CD14-positive monocyte (primary cell): ENCODE data around the gene CARMIL1. TPM values are rescaled to one million over a fixed set of nuclear protein-coding genes. Genes with fewer than 3 reads are reported as not detected.

Experiments
- DNase-seq, 3 donors: peaks; one replicate each; pipeline ENCODE4 v3.0.0-alpha.2; 2011 to 2022
- H2AFZ ChIP-seq: 2 replicates; pipeline ENCODE4 v1.6.0; 2012; ENCODE audit warnings: mild to moderate bottlenecking, low read depth, low read length, inconsistent platforms; ENCODE audit not compliant: insufficient read depth, poor library complexity, severe bottlenecking
- H3K27ac ChIP-seq, 2 donors: 1 replicate in 1 of 2; 2 replicates in 1 of 2; pipeline ENCODE4 v1.5.1; 2012 to 2013; ENCODE audit warnings: low read length in 2 of 2, control low read depth in 1 of 2, inconsistent platforms in 1 of 2, low read depth in 1 of 2, mild to moderate bottlenecking in 1 of 2
- H3K27me3 ChIP-seq, 2 donors: one replicate each; pipeline versions ENCODE4 v1.6.0 to v1.6.1; 2011 to 2013; ENCODE audit warnings: low read length in 2 of 2; ENCODE audit not compliant: control insufficient read depth in 2 of 2, insufficient read depth in 2 of 2
- H3K36me3 ChIP-seq, 2 donors: replicated peaks in 1 of 2; 1 replicate in 1 of 2; 2 replicates in 1 of 2; pipeline versions ENCODE4 v1.5.1 to v1.6.1; 2012 to 2013; ENCODE audit warnings: low read length in 2 of 2, control low read depth in 1 of 2, inconsistent platforms in 1 of 2, mild to moderate bottlenecking in 1 of 2; ENCODE audit not compliant: insufficient read depth in 2 of 2, control insufficient read depth in 1 of 2
- H3K4me1 ChIP-seq, 2 donors: 1 replicate in 1 of 2; 2 replicates in 1 of 2; pipeline versions ENCODE4 v1.5.1 to v1.6.1; 2012 to 2013; ENCODE audit warnings: low read length in 2 of 2, control low read depth in 1 of 2, inconsistent platforms in 1 of 2, mild to moderate bottlenecking in 1 of 2, moderate library complexity in 1 of 2; ENCODE audit not compliant: insufficient read depth in 2 of 2, control insufficient read depth in 1 of 2
- H3K4me2 ChIP-seq: replicated peaks from 2 replicates; pipeline ENCODE3; 2012; ENCODE audit warnings: low read length, moderate library complexity, mild to moderate bottlenecking; ENCODE audit not compliant: poor library complexity, severe bottlenecking; ENCODE audit errors: extremely low read depth
- H3K4me3 ChIP-seq, 3 experiments: fragments of 200-600 bp in 1 of 3; sonication (generic) in 1 of 3; replicated peaks in 1 of 3; 1 replicate in 2 of 3; 2 replicates in 1 of 3; pipeline ENCODE4 v1.5.1; 2011 to 2013; ENCODE audit warnings: low read length in 3 of 3, mild to moderate bottlenecking in 3 of 3, control low read depth in 2 of 3, low read depth in 2 of 3, inconsistent platforms in 1 of 3, moderate library complexity in 1 of 3
- H3K79me2 ChIP-seq: 2 replicates; pipeline ENCODE4 v1.6.0; 2012; ENCODE audit warnings: mild to moderate bottlenecking, control low read depth, inconsistent platforms, low read length, moderate library complexity; ENCODE audit not compliant: insufficient read depth
- H3K9ac ChIP-seq: 2 replicates; pipeline ENCODE4 v1.6.0; 2017; ENCODE audit warnings: low read length, mild to moderate bottlenecking; ENCODE audit not compliant: insufficient read depth, poor library complexity, severe bottlenecking
- H3K9me3 ChIP-seq, 2 donors: replicated peaks in 1 of 2; 1 replicate in 1 of 2; 2 replicates in 1 of 2; pipeline versions ENCODE4 v1.5.1 to v1.6.1; 2012 to 2013; ENCODE audit warnings: low read length in 2 of 2, control low read depth in 1 of 2; ENCODE audit not compliant: control insufficient read depth in 1 of 2, insufficient read depth in 1 of 2
- H4K20me1 ChIP-seq: 2 replicates; pipeline ENCODE4 v1.6.0; 2012; ENCODE audit warnings: mild to moderate bottlenecking, low read length, control low read depth, moderate library complexity; ENCODE audit not compliant: insufficient read depth
- H3K27ac Mint-ChIP-seq, 7 donors: one replicate each; pipeline ENCODE4 v1.8.0; 2020; ENCODE audit warnings: mild to moderate bottlenecking in 7 of 7, mixed read lengths in 7 of 7, moderate library complexity in 6 of 7, inconsistent platforms in 2 of 7
- H3K27me3 Mint-ChIP-seq, 3 donors: one replicate each; pipeline ENCODE4 v1.8.0; 2021 to 2022; ENCODE audit warnings: low read depth in 3 of 3, mild to moderate bottlenecking in 3 of 3, mixed read lengths in 3 of 3, moderate library complexity in 3 of 3, inconsistent platforms in 1 of 3
- H3K36me3 Mint-ChIP-seq, 2 donors: one replicate each; pipeline ENCODE4 v1.8.0; 2020; ENCODE audit warnings: mixed read lengths in 2 of 2, inconsistent platforms in 1 of 2, mild to moderate bottlenecking in 1 of 2
- H3K4me1 Mint-ChIP-seq: one replicate; pipeline ENCODE4 v1.8.0; 2020; ENCODE audit warnings: mild to moderate bottlenecking, mixed read lengths
- H3K4me3 Mint-ChIP-seq, 2 donors: one replicate each; pipeline ENCODE4 v1.8.0; 2020; ENCODE audit warnings: mild to moderate bottlenecking in 2 of 2, mixed read lengths in 2 of 2, moderate library complexity in 1 of 2
- H3K9me3 Mint-ChIP-seq, 7 donors: one replicate each; pipeline ENCODE4 v1.8.0; 2020 to 2022; ENCODE audit warnings: mixed read lengths in 7 of 7, mild to moderate bottlenecking in 6 of 7, moderate library complexity in 6 of 7, inconsistent platforms in 2 of 7
- WGBS: methylation state at CpG from one replicate; pipeline ENCODE4 v1.1.5; 2013; ENCODE audit warnings: missing lambda C conversion rate; ENCODE audit not compliant: insufficient coverage; 5-methylcytosine and 5-hydroxymethylcytosine counted together
- intact Hi-C, 2 donors: fragments of 100-400 bp; cut with micrococcal nuclease; formaldehyde crosslinking; loops; one replicate each; pipeline versions ENCODE4 v1.15.0 to v1.15.1; 2023
- polyA plus RNA-seq, 3 donors: library from polyadenylated mRNA; depleted of rRNA in 1 of 3; unstranded in 2 of 3; stranded (reverse) in 1 of 3; fragments of 300-500 nt in 2 of 3; fragments of >200 nt in 1 of 3; fragmentation: Illumina TruSeq in 2 of 3; gene quantifications; 1 replicate in 2 of 3; 2 replicates in 1 of 3; pipeline ENCODE4 v1.2.3, GENCODE V29; 2012 to 2021
- TF ChIP-seq, protein P1 (sequence below): fragments of 200-600 bp; IDR thresholded peaks from one replicate; pipeline ENCODE4 v1.8.0; 2022; ENCODE audit warnings: antibody characterized with exemption, mild to moderate bottlenecking

The CARMIL1 gene
- polyA plus RNA-seq, 3 donors: 0.30 to 0.49 (median 0.41) TPM

DNA sequence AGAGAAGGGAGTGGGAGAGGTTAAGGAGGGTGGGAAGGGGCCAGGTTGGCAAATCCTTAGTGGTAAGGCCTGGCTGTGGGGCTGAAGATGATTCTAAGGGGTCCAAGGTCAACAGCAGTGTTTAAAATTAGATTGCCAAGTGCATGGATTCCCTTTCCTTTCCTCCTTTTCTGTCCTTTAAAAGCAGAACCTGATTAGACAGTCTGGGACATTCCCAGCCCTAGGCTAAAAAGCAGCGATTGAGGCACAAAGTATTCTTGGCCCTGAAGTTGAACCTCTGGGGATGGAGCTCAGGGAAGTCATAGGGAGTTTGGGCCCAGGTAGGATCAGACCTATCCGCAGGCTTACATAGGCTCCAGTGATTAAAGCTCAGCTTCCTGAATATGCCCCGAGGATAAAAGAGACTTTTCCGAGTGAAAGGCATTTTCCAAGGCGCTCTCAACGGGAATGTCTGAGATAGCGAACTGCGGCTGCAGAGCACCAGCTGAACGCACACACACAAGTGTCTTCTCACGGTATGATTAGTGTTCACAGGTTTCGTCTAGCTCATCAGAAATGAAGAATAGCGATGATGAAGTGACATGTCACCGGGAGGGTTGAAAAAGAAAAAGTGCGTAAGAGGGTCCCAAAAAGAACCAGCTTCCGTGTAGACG lies 787 bp upstream of the CARMIL1 start:
- H3K4me1 ChIP-seq: peaks cover 17 to 23% of the 10 kb centered on the region in 2 donors
- H3K79me2 ChIP-seq: no peaks in the 10 kb centered on the region
- TF ChIP-seq, protein P1, sequence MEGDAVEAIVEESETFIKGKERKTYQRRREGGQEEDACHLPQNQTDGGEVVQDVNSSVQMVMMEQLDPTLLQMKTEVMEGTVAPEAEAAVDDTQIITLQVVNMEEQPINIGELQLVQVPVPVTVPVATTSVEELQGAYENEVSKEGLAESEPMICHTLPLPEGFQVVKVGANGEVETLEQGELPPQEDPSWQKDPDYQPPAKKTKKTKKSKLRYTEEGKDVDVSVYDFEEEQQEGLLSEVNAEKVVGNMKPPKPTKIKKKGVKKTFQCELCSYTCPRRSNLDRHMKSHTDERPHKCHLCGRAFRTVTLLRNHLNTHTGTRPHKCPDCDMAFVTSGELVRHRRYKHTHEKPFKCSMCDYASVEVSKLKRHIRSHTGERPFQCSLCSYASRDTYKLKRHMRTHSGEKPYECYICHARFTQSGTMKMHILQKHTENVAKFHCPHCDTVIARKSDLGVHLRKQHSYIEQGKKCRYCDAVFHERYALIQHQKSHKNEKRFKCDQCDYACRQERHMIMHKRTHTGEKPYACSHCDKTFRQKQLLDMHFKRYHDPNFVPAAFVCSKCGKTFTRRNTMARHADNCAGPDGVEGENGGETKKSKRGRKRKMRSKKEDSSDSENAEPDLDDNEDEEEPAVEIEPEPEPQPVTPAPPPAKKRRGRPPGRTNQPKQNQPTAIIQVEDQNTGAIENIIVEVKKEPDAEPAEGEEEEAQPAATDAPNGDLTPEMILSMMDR: no peak
- intact Hi-C loops: loop anchor here in 1 of 2 donors (10.0 kb wide), 1 partner anchor 276 kb away; no protein-coding TSS in a partner anchor
- peak overlapping the region in 1 of 7 donors; percentile 3 for H3K27ac Mint-ChIP-seq
- no peaks in the 10 kb centered on the region for H3K36me3 ChIP-seq
- peak overlapping the region; percentile 90 for H3K4me2 ChIP-seq
- H3K4me1 Mint-ChIP-seq: peaks cover 28% of the 10 kb centered on the region
- peaks cover 0 to 5% of the 10 kb centered on the region in 2 donors for H3K27me3 ChIP-seq
- H4K20me1 ChIP-seq: no peaks in the 10 kb centered on the region
- no peaks in the 10 kb centered on the region for H3K9me3 ChIP-seq
- peak overlapping the region; percentile 68 for H3K9ac ChIP-seq
- H3K36me3 Mint-ChIP-seq: peaks cover 0 to 4% of the 10 kb centered on the region in 2 donors
- peak overlapping the region; percentile 88 for H2AFZ ChIP-seq
- WGBS: 7% methylated on average over 16 of the region's 16 CpGs
- peaks cover 0 to 5% (median 0%) of the 10 kb centered on the region in 7 donors for H3K9me3 Mint-ChIP-seq
- H3K4me3 Mint-ChIP-seq: peak overlapping the region; percentile 83 to 90
- H3K4me3 ChIP-seq: peak overlapping the region; percentile 56 to 95 (median 88)
- no peak for DNase-seq
- H3K27ac ChIP-seq: no peak overlapping the region
- H3K27me3 Mint-ChIP-seq: peaks cover 14 to 22% (median 17%) of the 10 kb centered on the region in 3 donors

GRCh38 chr6:25279748-25280343 lies 672 bp downstream of the CARMIL1 start:
- TF ChIP-seq, protein P1: no peak
- Histone ChIP-seq H3K9me3 (no peaks in the 10 kb centered on the region), H3K9ac (peak overlapping the region; percentile 68), H4K20me1 (no peaks in the 10 kb centered on the region), H3K4me1 (peaks cover 17 to 23% of the 10 kb centered on the region in 2 donors), H3K36me3 (no peaks in the 10 kb centered on the region), H3K27me3 (peaks cover 0 to 5% of the 10 kb centered on the region in 2 donors), H3K4me3 (peak overlapping the region; percentile 56 to 95 (median 88)), H2AFZ (peak overlapping the region; percentile 88), H3K79me2 (no peaks in the 10 kb centered on the region), H3K27ac (no peak overlapping the region), H3K4me2 (peak overlapping the region; percentile 90)
- intact Hi-C loops: loop anchor here in 1 of 2 donors (10.0 kb wide), 1 partner anchor 275 kb away; no protein-coding TSS in a partner anchor
- peak in 1 of 3 donors; percentile 3 for DNase-seq
- Mint-ChIP-seq H3K4me1 (peaks cover 28% of the 10 kb centered on the region), H3K27ac (peak overlapping the region in 3 of 7 donors; percentile 18 to 68 (median 22)), H3K36me3 (peaks cover 0 to 4% of the 10 kb centered on the region in 2 donors), H3K4me3 (peak overlapping the region; percentile 83 to 90), H3K9me3 (peaks cover 0 to 5% (median 0%) of the 10 kb centered on the region in 7 donors), H3K27me3 (peaks cover 14 to 22% (median 17%) of the 10 kb centered on the region in 3 donors)
- under 1% methylated on average over 16 of the region's 31 CpGs for WGBS
